HepG2 (cell line): Measurements from ENCODE around the gene ZBTB32. TPM values are rescaled to one million over a fixed set of nuclear protein-coding genes. Genes with fewer than 3 reads are reported as not detected.

Source experiments
- AGO2 ChIP-seq: fragments of 200-400 bp; formaldehyde crosslinking; optimal IDR thresholded peaks from 2 replicates; pipeline ENCODE3; 2017; ENCODE audit warnings: mild to moderate bottlenecking, low read depth, low read length, moderate library complexity
- FOXA1 ChIP-seq, 2 experiments: fragments of 450-650 bp in 1 of 2; sonication (generic) in 1 of 2; formaldehyde crosslinking in 1 of 2; IDR thresholded peaks; 2 replicates each; pipeline versions ENCODE4 v1.4.0 to v1.6.1; 2016 to 2020; ENCODE audit warnings: missing genetic modification reagents in 1 of 2
- GABPB1 ChIP-seq: IDR thresholded peaks from 2 replicates; pipeline ENCODE4 v1.6.1; 2016; ENCODE audit warnings: mild to moderate bottlenecking, missing genetic modification reagents, moderate library complexity, missing compliant biosample characterization
- HMG20A ChIP-seq: IDR thresholded peaks from 2 replicates; pipeline ENCODE4 v1.6.1; 2016; ENCODE audit warnings: borderline replicate concordance
- KAT8 ChIP-seq: IDR thresholded peaks from 2 replicates; pipeline ENCODE4 v1.6.1; 2016; ENCODE audit warnings: missing genetic modification reagents, missing compliant biosample characterization
- MLLT10 ChIP-seq: sonication (generic); formaldehyde crosslinking; IDR thresholded peaks from 2 replicates; pipeline ENCODE4 v1.4.0; 2020; ENCODE audit warnings: missing genetic modification reagents
- NR1H2 ChIP-seq: sonication (generic); formaldehyde crosslinking; IDR thresholded peaks from 2 replicates; pipeline ENCODE4 v1.8.1; 2022; ENCODE audit warnings: low read depth, missing genetic modification reagents, borderline replicate concordance
- PPARG ChIP-seq: conservative IDR thresholded peaks from 2 replicates; pipeline ENCODE4 v1.6.1; 2016; ENCODE audit warnings: missing biosample characterization, missing genetic modification reagents
- SP1 ChIP-seq, 2 experiments: fragments of 450-650 bp in 1 of 2; sonication (generic) in 1 of 2; formaldehyde crosslinking in 1 of 2; IDR thresholded peaks; 2 replicates each; pipeline versions ENCODE4 v1.4.0 to v1.6.1; 2016 to 2020; ENCODE audit warnings: missing genetic modification reagents in 1 of 2
- U2AF1 ChIP-seq: fragments of 200-400 bp; formaldehyde crosslinking; optimal IDR thresholded peaks from 2 replicates; pipeline ENCODE3; 2017; ENCODE audit warnings: mild to moderate bottlenecking, low read depth, low read length
- USF2 ChIP-seq, 2 experiments: sonication (generic) in 1 of 2; formaldehyde crosslinking in 1 of 2; IDR thresholded peaks; 2 replicates each; pipeline versions ENCODE4 v1.5.1 to v1.6.1; 2011 to 2020; ENCODE audit warnings: borderline replicate concordance in 1 of 2, low read depth in 1 of 2, low read length in 1 of 2, mild to moderate bottlenecking in 1 of 2, missing genetic modification reagents in 1 of 2, moderate library complexity in 1 of 2
- YY1 ChIP-seq: IDR thresholded peaks from 2 replicates; pipeline ENCODE4 v1.6.1; 2011; ENCODE audit warnings: low read length, low read depth, moderate library complexity, mild to moderate bottlenecking; ENCODE audit not compliant: insufficient read depth, insufficient replicate concordance
- ZBTB26 ChIP-seq: IDR thresholded peaks from 2 replicates; pipeline ENCODE4 v1.6.1; 2016; ENCODE audit warnings: missing compliant biosample characterization, missing genetic modification reagents, borderline replicate concordance
- ZNF292 ChIP-seq: sonication (generic); formaldehyde crosslinking; IDR thresholded peaks from 2 replicates; pipeline ENCODE4 v1.8.1; 2022; ENCODE audit warnings: mild to moderate bottlenecking, low read depth, missing genetic modification reagents, borderline replicate concordance
- ZNF513 ChIP-seq: sonication (generic); formaldehyde crosslinking; conservative IDR thresholded peaks from 2 replicates; pipeline ENCODE4 v1.5.0; 2020; ENCODE audit warnings: missing genetic modification reagents
- ZNF550 ChIP-seq: sonication (generic); formaldehyde crosslinking; IDR thresholded peaks from 2 replicates; pipeline ENCODE4 v1.4.0; 2020; ENCODE audit warnings: mild to moderate bottlenecking, missing genetic modification reagents, borderline replicate concordance
- ZZZ3 ChIP-seq: sonication (generic); formaldehyde crosslinking; IDR thresholded peaks from 2 replicates; pipeline ENCODE4 v1.4.0; 2020; ENCODE audit warnings: missing genetic modification reagents, mild to moderate bottlenecking, borderline replicate concordance
- polyA plus RNA-seq, 8 experiments: library from polyadenylated mRNA; depleted of rRNA in 3 of 8; stranded (reverse) in 7 of 8; unstranded in 1 of 8; fragments of >200 nt; fragmentation: Illumina TruSeq in 4 of 8; extraction: Trizol in 4 of 8; gene quantifications; 2 replicates each; pipeline versions ENCODE4 v1.2.1 to v1.2.3, GENCODE V29; 2011 to 2016; ENCODE audit warnings: low read depth in 4 of 8, missing spikeins in 1 of 8, mixed read lengths in 1 of 8; ENCODE audit not compliant: insufficient read depth in 1 of 8
- total RNA-seq, 5 experiments: library from RNA; depleted of rRNA; stranded (reverse); fragments of >200 nt; fragmentation: Illumina TruSeq; extraction: Trizol; gene quantifications; 2 replicates each; pipeline ENCODE4 v1.2.3, GENCODE V29; 2016; ENCODE audit warnings: low read depth in 1 of 5
- TF ChIP-seq, protein P1 (sequence below): sonication (generic); formaldehyde crosslinking; IDR thresholded peaks from 2 replicates; pipeline ENCODE4 v1.5.0; 2020; ENCODE audit warnings: mild to moderate bottlenecking, missing genetic modification reagents
- TF ChIP-seq, protein P2 (sequence below): sonication (generic); formaldehyde crosslinking; IDR thresholded peaks from 2 replicates; pipeline ENCODE4 v1.5.0; 2020; ENCODE audit warnings: missing genetic modification reagents, mild to moderate bottlenecking, borderline replicate concordance

Gene ZBTB32
- total and polyA plus RNA-seq, 2 of the 13 experiments (the other 11 are each of a cell fraction or from before 2014, with no cell fraction given), result not detected

- TF ChIP-seq ZBTB26 (CRISPR knock-in tag) (0 out of 2 replicates have a peak, but pooled peaks have one; percentile 9), ZNF513 (no peak), USF2 (IDR thresholded peaks at IDR 0.05; ENCODE audit: low read depth, low read length) (no peak), USF2 (CRISPR knock-in tag; IDR thresholded peaks at IDR 0.05; ENCODE audit: borderline replicate concordance) (peak; percentile 43; the same call in 1 of the 2 replicates), YY1 (peak; percentile 52), ZZZ3 (peak; percentile 55; the same call in 1 of the 2 replicates), FOXA1 (IDR thresholded peaks at IDR 0.05) (no peak), FOXA1 (CRISPR knock-in tag; IDR thresholded peaks at IDR 0.05) (peak; percentile 32; the same call in 1 of the 2 replicates), ZNF550 (CRISPR knock-in tag) (0 out of 2 replicates have a peak, but pooled peaks have one; percentile 35), U2AF1 (peak; percentile 41), MLLT10 (CRISPR knock-in tag) (no peak), NR1H2 (CRISPR knock-in tag) (no peak), PPARG (peak; percentile 17; the same call in 1 of the 2 replicates), GABPB1 (CRISPR knock-in tag) (peak; percentile 77), SP1 (IDR thresholded peaks at IDR 0.05) (no peak), SP1 (CRISPR knock-in tag; IDR thresholded peaks at IDR 0.05) (peak; percentile 80), ZNF292 (no peak), HMG20A (CRISPR knock-in tag) (no peak), KAT8 (CRISPR knock-in tag) (peak; percentile 42), AGO2 (peak; percentile 42)
- TF ChIP-seq, protein P1, sequence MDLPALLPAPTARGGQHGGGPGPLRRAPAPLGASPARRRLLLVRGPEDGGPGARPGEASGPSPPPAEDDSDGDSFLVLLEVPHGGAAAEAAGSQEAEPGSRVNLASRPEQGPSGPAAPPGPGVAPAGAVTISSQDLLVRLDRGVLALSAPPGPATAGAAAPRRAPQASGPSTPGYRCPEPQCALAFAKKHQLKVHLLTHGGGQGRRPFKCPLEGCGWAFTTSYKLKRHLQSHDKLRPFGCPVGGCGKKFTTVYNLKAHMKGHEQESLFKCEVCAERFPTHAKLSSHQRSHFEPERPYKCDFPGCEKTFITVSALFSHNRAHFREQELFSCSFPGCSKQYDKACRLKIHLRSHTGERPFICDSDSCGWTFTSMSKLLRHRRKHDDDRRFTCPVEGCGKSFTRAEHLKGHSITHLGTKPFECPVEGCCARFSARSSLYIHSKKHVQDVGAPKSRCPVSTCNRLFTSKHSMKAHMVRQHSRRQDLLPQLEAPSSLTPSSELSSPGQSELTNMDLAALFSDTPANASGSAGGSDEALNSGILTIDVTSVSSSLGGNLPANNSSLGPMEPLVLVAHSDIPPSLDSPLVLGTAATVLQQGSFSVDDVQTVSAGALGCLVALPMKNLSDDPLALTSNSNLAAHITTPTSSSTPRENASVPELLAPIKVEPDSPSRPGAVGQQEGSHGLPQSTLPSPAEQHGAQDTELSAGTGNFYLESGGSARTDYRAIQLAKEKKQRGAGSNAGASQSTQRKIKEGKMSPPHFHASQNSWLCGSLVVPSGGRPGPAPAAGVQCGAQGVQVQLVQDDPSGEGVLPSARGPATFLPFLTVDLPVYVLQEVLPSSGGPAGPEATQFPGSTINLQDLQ (CRISPR knock-in tag), result no peak
- TF ChIP-seq, protein P2, sequence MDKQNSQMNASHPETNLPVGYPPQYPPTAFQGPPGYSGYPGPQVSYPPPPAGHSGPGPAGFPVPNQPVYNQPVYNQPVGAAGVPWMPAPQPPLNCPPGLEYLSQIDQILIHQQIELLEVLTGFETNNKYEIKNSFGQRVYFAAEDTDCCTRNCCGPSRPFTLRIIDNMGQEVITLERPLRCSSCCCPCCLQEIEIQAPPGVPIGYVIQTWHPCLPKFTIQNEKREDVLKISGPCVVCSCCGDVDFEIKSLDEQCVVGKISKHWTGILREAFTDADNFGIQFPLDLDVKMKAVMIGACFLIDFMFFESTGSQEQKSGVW (CRISPR knock-in tag), result no peak
These were observed 36.3 kb downstream of the ZBTB32 start (continued) for GRCh38 chr19:35740423-35741202.
